Activated gamma-delta T cell (primary cell): Measurements from ENCODE around the gene NPIPA8.
"Not testable (repeated sequence)": the region's sequence is repeated elsewhere in the genome, so short reads cannot be mapped to it uniquely, and the experiment has no call there.

Source experiments
- DNase-seq: peaks from one replicate; lab custom pipeline; 2025; lab: John Stamatoyannopoulos, UW
- total RNA-seq, 2 donors: gene quantifications; one replicate each; lab custom pipeline; 2026; lab: John Stamatoyannopoulos, UW

The NPIPA8 gene
- 0 reads per million in 2 donors for total RNA-seq

DNA sequence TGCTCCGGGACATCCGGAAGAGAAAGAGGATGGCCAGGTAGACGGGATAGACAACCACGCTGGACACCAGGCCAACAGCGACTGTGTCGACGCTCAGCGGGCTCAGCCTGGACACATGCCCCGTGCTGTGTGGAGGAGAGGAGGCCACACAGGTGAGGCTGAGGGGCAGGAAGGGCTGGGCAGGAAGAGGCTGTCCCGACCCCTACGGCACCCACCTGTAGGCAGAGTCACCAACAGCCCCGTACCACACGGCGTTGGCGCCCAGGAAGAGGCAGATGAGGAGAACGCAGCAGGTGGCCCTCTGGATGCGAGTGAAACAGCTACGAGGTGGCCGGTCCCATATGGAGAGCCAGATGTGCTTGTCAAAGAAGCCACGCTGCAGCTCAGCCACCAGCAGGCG, at the start of gene NPIPA8:
NPIPA8 (minus strand) TSS at position 101 of the 400 bp plus-strand sequence. CDS start 4,074 bp downstream, outside the sequence.
- not testable (repeated sequence) for DNase-seq

DNA sequence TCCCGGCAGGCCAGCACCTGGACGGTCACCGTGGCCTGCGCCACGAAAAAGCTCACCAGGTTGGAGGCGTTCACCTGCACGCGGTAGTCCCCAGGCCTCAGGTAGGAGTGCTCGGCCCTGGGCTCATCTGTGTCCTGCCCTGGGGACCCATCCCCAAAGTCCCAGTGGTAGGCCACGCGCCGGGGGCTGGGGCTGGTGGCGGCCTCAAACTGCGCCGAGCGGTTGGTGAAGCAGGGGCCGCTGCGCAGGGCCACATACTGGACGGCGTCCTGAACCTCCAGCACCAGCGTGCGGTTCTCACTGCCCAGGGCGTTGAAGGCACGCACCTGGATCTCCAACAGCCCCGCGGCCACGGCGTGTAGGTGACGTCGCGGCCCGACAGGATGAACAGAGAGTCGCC, 48.7 kb upstream of the NPIPA8 start:
- not testable (repeated sequence) for DNase-seq

- not testable (repeated sequence) for DNase-seq
Observed at GRCh38 chr16:18384869-18385268, 48.3 kb upstream of the NPIPA8 start.

DNA sequence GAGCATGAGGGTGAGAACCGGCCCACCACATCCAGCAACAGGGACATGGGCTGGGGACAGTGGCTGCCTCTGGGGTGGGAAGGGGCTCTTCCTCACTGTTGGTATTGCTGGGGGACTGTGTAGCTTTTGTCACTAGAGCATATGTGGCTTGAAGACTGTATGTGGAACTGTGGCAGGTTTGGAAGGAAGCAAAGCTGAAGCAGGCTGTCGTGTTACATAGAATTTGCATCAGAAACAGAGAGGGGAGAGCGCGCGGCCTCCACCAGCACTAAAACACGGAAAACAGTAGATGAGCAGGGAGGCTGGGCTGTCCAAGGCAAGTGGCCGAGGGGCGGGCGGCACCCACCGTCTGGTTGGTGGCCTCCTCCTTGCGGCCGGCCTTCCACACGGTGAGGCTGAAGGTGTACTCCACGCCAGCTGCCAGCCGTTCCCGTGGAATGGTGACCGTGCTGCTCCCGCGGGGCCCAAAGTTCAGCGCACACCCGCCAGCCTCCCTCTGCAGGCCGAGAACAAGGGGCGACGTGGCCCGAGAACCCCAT, 47.6 kb upstream of the NPIPA8 start:
- DNase-seq, result not testable (repeated sequence)

DNA sequence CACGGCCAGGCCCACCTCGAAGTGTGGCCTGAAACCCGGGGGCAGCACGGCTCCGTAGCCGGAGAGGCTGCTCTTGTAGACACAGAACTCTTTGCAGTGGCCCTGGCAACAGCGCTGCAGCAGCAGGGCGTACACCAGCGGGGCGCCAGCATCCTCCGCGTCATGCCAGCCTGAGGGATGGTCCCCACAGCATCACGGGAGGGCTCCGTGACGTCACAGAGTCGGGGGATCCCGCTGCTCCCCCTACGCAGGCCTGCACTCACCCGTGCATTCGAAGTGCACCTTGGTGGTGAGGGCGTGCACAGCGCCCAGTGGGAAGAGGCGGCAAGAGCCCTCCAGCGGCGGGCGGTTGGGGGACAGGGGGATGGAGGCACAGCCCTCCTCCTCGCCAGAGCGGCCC, 46.2 kb upstream of the NPIPA8 start:
- DNase-seq, result not testable (repeated sequence)

DNA sequence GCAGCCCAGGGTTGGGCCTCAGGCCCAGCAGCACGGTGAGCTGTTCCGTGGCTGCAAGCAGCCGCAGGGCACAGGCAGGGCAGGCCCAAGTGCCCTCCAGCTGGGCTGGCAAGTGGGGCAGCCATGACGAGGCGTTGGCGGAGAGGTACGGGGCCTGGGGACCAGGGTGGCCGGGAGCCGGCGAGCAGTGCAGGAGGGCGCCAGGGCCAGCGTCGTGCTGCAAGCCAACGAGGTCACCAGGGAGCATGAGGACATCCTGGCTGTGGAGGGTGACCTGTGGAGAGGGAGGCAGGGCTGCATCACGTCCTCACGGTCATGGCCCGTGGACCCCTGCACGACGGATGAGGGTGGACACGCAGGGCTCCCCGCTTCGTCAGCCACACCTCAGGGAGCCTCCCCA, 11.2 kb upstream of the NPIPA8 start:
- DNase-seq, result not testable (repeated sequence)

DNA sequence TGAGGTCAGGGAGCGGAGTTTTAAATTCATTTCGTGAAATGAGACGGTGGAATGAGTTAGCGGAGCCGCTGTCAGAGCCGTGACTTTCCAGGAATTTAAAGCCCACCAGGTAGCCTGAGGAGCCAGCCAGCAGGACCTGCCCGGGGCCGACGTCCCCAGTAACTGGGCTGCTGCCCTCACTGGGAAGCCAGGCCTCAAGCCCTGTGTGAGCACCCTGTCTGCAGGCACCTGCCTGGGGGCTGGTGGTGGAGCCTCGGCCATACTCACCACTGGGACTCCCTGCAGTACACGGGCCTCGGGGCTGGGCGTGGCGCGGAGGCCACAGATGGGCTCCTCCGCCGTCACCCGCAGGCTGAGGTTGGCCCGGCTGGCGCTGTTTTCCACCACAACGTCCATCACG, 10.5 kb upstream of the NPIPA8 start:
- not testable (repeated sequence) for DNase-seq

DNA sequence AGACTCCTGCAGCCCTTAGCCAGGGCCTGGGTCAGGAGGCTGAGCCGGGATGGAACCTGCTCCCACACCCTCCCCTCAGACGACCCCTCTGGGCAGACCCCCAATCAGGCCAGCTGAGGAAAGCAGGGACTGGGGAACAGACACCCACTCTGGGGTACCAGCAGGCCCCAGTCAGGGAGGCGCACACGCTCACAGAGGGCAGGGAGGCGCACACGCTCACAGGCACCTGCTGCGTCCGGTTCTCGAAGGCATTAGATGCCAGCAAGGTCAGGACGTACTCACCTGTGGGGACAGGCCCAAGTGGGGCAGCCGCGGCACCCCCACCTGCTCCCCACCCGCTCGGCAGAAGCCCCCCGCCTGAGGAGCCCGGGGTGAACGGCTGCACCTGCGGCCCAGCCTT, 8.1 kb upstream of the NPIPA8 start:
- not testable (repeated sequence) for DNase-seq

- not testable (repeated sequence) for DNase-seq
Observed at GRCh38 chr16:18341986-18342385, 5.5 kb upstream of the NPIPA8 start.

DNA sequence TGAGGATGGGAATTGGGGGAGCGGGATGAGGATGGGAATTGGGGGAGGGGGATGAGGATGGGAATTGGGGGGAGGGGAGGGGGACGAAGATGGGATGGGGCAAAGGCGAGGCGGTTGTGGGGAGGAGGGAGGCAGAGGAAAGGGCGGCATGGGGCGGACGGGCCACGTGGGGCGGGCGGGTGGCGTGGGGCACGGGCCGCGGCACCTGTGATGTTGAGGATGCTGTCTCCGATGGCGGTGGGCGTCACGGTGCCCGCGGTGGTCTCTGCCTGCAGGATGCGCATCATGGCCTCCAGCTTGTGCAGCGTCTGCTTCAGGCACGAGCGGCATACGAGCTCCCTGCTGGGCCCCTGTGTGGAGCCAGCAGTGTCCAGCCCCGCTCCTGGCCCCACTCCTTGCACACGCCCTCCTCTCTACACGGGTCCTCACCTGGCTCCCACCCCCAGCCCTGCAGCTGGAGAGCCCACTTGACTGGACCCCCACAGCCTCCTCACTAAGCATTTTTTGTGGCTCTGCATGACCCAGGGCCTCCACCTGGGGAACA, 5.0 kb upstream of the NPIPA8 start:
- DNase-seq, result not testable (repeated sequence)

DNA sequence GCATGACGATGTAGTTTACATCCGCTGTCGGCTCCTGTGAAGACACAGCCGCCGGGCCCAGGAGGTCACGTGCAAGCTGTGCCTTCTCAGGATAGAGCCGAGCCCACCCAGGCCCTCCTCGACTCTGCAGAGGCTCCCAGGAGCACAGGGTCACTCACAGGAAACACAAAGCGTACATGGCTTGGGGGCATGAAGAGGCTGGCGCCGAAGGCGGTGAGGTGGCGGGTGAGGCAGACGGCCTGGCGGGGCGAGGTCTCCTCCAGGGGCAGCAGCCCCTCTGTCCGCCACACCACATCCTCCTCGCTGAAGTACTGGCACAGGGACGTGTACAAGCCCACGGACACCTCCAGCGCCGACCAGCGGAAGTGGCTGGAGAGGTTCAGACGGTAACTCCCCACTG, 2.7 kb upstream of the NPIPA8 start:
- DNase-seq, result not testable (repeated sequence)

DNA sequence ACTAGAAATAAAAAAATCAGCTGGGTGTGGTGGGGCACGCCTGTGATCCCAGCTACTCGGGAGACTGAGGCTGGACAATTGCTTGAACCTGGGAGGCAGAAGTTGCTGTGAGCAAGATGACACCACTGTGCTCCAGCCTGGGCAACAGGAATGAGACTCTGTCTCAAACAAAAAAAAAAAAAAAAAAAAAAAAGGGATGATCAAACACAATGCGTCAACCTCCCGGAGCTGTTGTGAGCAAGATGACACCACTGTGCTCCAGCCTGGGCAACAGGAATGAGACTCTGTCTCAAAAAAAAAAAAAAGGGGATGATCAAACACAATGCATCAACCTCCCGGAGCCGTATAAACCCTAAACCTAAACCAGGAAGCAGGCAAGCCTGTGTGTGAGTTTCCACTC, 24.7 kb downstream of the NPIPA8 start:
- not testable (repeated sequence) for DNase-seq

DNA sequence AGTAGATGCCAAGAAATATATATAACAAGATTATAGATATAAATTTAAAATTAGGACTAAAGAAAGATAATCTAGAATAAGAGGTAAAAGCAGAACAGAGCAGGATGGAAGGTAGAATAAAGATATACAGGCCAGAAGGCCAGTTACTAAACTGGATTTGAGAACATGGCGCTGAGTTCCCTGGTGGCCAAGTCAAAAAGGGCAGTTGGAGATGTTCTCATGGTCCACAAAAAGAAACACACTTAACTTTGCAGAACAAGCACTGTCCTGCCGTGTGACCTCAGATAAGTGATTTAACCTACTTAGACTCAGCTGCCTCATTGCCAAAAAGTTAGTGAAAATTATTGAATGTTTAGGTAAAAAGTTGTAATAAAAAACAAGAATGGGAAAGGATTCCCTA, 27.4 kb downstream of the NPIPA8 start:
- DNase-seq, result not testable (repeated sequence)

DNA sequence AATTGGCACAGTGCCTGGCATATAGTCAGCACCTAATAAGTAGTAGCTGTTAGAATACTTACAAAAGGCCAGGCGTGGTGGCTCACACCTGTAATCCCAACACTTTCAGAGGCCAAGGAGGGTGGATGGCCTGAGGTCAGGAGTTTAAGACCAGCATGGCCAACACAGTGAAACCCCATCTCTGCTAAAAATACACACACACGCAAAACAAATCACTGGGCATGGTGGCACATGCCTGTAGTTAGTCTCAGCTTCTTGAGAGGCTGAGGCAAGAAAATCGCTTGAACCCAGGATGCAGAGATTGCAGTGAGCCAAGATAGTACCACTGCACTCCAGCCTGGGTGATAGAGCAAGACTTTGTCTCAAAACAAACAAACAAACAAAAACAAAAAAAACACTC, 29.3 kb downstream of the NPIPA8 start:
- not testable (repeated sequence) for DNase-seq

GRCh38 chr16:18306066-18306465, 30.5 kb downstream of the NPIPA8 start:
- DNase-seq, result not testable (repeated sequence)

DNA sequence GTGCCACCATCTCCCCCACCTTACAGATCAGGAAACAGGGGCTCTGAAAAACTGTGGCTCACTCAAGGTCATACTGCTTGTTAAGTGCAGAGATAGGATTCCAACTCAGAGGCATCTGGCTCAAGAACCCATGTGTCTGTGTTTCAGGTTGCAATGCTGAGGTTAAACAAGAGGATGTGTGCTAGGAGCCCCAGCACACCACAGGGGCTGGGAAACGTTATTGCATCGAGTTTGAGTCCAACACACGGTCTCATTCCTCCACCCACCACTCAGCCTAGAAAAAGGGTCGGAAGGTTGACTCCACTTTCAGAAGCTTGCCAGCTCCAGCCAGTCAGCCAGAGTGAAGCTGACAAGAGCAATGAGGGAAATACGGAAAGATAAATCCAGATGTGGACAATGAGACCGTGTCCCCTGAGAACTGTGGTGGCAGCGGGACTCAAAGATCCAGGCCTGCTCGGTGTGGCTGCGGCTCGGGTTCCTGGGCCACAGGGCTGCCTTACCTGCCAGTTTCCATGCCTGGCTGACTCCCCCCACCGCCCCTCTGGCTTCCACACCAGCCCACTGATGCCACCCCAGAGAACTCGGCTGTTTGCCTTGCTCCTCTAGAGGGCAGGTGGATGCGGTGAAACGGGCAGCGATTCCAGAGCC, 33.4 kb downstream of the NPIPA8 start:
- DNase-seq, result not testable (repeated sequence)

GRCh38 chr16:18297714-18298113, 38.8 kb downstream of the NPIPA8 start:
- not testable (repeated sequence) for DNase-seq

GRCh38 chr16:18296931-18297330, 39.6 kb downstream of the NPIPA8 start:
- DNase-seq, result not testable (repeated sequence)

GRCh38 chr16:18294371-18294770, 42.2 kb downstream of the NPIPA8 start:
- DNase-seq, result not testable (repeated sequence)

GRCh38 chr16:18293337-18293956, 43.1 kb downstream of the NPIPA8 start:
- not testable (repeated sequence) for DNase-seq

GRCh38 chr16:18290959-18291358, 45.6 kb downstream of the NPIPA8 start:
- DNase-seq, result not testable (repeated sequence)

DNA sequence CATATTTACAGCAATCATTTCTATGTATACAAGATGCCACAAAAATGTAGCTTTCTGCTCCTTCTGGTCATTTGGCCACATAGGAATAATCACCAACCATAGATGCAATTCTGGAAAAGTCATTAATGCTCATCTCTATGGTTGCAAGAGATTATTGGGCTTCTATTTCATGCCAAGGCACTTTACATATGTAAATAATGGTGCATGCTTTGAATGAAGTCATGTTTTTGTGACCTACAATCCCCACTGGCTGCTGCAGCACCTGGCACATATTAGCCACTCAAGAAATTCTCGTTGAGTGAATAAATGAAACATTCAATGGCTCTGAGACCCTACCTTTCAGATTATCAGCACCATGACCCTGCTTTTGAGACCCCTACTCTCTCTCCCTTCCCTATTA, 50.2 kb downstream of the NPIPA8 start:
- not testable (repeated sequence) for DNase-seq

DNA sequence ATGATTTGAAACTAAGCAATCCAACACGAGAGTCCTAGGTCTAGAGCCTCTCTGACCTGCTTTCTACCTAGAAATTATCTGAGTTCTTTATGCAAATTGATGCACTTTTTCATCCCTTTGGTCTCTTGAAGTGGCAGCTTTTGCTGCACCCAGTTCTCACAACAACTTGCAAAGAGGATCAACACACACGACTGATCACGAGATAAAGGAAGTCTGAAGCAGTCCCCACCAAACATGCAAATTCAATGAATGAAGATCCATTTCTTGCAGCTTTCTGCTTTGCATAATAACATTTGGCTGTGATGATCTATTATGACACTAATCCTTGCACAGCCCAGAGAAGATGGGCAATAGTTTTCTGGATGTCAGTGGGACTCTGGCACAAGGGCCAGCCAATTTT, 56.2 kb downstream of the NPIPA8 start:
- not testable (repeated sequence) for DNase-seq
